Panc1 (cell line): ENCODE measurements around the gene WBP2. TPM values are rescaled to one million over a fixed set of nuclear protein-coding genes. Genes with fewer than 3 reads are reported as not detected.

ENCODE experiments used
- ATAC-seq: fragments of 200-7000 bp; cut with Tn5 transposase; 2 replicates; pipeline ENCODE4 v1.9.1; 2020; ENCODE audit warnings: mild to moderate bottlenecking, moderate library complexity
- BruUV-seq: library from RNA; stranded (reverse); fragments of 400-500 nt; replicated peaks from 2 replicates; lab custom pipeline; 2021; lab: Mats Ljungman, UMichigan
- CTCF ChIA-PET: fragments of 300-600 bp; sonication (Branson Sonifier 250); formaldehyde crosslinking; loops from one replicate; lab custom pipeline; 2022; ENCODE audit warnings: antibody characterized with exemption; lab: Charles Lee
- POLR2A ChIA-PET: fragments of 300-600 bp; sonication (Branson Sonifier 250); formaldehyde crosslinking; loops from one replicate; lab custom pipeline; 2022; ENCODE audit warnings: antibody characterized with exemption; lab: Charles Lee
- DNase-seq: peaks from one replicate; pipeline ENCODE4 v3.0.0-alpha.2; 2010; ENCODE audit warnings: low read depth, low spot score
- H3K27ac ChIP-seq: 2 replicates; pipeline ENCODE4 v1.5.1; 2011; ENCODE audit warnings: mild to moderate bottlenecking, low read length, inconsistent platforms
- H3K27me3 ChIP-seq: fragments of 200-500 bp; sonication (Bioruptor generic); 2 replicates; pipeline ENCODE4 v1.6.0; 2014; ENCODE audit warnings: low read length, inconsistent platforms; ENCODE audit not compliant: control insufficient read depth, insufficient read depth
- H3K36me3 ChIP-seq: fragments of 200-500 bp; sonication (Bioruptor generic); 2 replicates; pipeline ENCODE4 v1.5.1; 2014; ENCODE audit warnings: inconsistent platforms, mild to moderate bottlenecking, low read length, moderate library complexity; ENCODE audit not compliant: control insufficient read depth, insufficient read depth
- H3K4me1 ChIP-seq: 2 replicates; pipeline ENCODE4 v1.5.1; 2011; ENCODE audit warnings: inconsistent platforms, mild to moderate bottlenecking, low read length, moderate library complexity; ENCODE audit not compliant: control insufficient read depth, insufficient read depth
- H3K4me3 ChIP-seq, 2 experiments: 2 replicates each; pipeline ENCODE4 v1.5.1; 2011 to 2012; ENCODE audit warnings: low read depth in 2 of 2, low read length in 2 of 2, mild to moderate bottlenecking in 2 of 2, inconsistent platforms in 1 of 2, moderate library complexity in 1 of 2
- H3K9me3 ChIP-seq: fragments of 200-500 bp; sonication (Bioruptor generic); 2 replicates; pipeline ENCODE4 v1.5.1; 2014; ENCODE audit warnings: low read depth, mild to moderate bottlenecking, inconsistent platforms, low read length, moderate library complexity; ENCODE audit not compliant: control insufficient read depth, insufficient read depth
- CTCF ChIP-seq: fragments of 450-650 bp; IDR thresholded peaks from 2 replicates; pipeline ENCODE4 v1.5.1; 2017; ENCODE audit warnings: mild to moderate bottlenecking
- POLR2AphosphoS5 ChIP-seq: IDR thresholded peaks from 2 replicates; pipeline ENCODE4 v1.6.1; 2012; ENCODE audit warnings: mild to moderate bottlenecking, low read depth, low read length, moderate library complexity
- REST ChIP-seq, 2 experiments: IDR thresholded peaks; 2 replicates each; pipeline ENCODE4 v1.6.1; 2011 to 2012; ENCODE audit warnings: low read depth in 2 of 2, control low read depth in 1 of 2, low read length in 1 of 2, mild to moderate bottlenecking in 1 of 2, moderate library complexity in 1 of 2; ENCODE audit not compliant: insufficient read depth in 1 of 2
- SIN3A ChIP-seq: IDR thresholded peaks from 2 replicates; pipeline ENCODE4 v1.6.1; 2012; ENCODE audit warnings: low read depth, mild to moderate bottlenecking, low read length, moderate library complexity, borderline replicate concordance; ENCODE audit not compliant: insufficient read depth
- TCF7L2 ChIP-seq: IDR thresholded peaks from 2 replicates; pipeline ENCODE4 v1.6.1; 2011; ENCODE audit warnings: mild to moderate bottlenecking, low read depth, low read length, inconsistent platforms
- in situ Hi-C: cut with HindIII; loops from 2 replicates; pipeline ENCODE4 v1.10.0; 2016; ENCODE audit warnings: low sequenced_read_pairs, low pct_unique_long_range_greater_than_20kb
- intact Hi-C: fragments of 100-400 bp; cut with micrococcal nuclease; formaldehyde crosslinking; loops from one replicate; pipeline ENCODE4 v1.10.0; 2022; ENCODE audit not compliant: unreplicated experiment
- total RNA-seq: library from RNA; stranded (reverse); gene quantifications from one replicate; pipeline ENCODE4 v1.2.1, GENCODE V29; 2021; ENCODE audit not compliant: unreplicated experiment

The WBP2 gene
- total RNA-seq, 1 experiment from 2014 or later = 163 TPM

GRCh38 chr17:75901727-75902126, 46.6 kb upstream of the WBP2 start:
- Histone ChIP-seq H3K9me3 (no peaks in the 10 kb centered on the region), H3K27me3 (no peaks in the 10 kb centered on the region), H3K4me1 (peaks cover 19% of the 10 kb centered on the region), H3K27ac (no peak overlapping the region; the same call in 1 of the 2 replicates), H3K36me3 (peaks cover 12% of the 10 kb centered on the region), H3K4me3 (no peak overlapping the region)
- intact Hi-C loops = no loop called here
- ChIA-PET CTCF (no interaction called here), POLR2A (no interaction called here)
- TF ChIP-seq REST (IDR thresholded peaks at IDR 0.05; ENCODE audit: insufficient read depth in 1 of 2, low read depth in 2 of 2, low read length in 1 of 2) (no peak), TCF7L2 (no peak), POLR2AphosphoS5 (no peak), CTCF (no peak), SIN3A (no peak)
- no peak for DNase-seq
- in situ Hi-C loops = no loop called here
- no peak for ATAC-seq
- no TSS peak for BruUV-seq

- H3K36me3 ChIP-seq = peaks cover 12% of the 10 kb centered on the region
- intact Hi-C loops = no loop called here
- no peak overlapping the region; the same call in 1 of the 2 replicates for H3K27ac ChIP-seq
- ChIA-PET CTCF (interaction anchor here (0.7 kb wide), 1 partner anchor 109 kb away, joined by 6 read pairs; no protein-coding TSS in a partner anchor), POLR2A (no interaction called here)
- H3K27me3 ChIP-seq = no peaks in the 10 kb centered on the region
- in situ Hi-C loops = no loop called here
- H3K4me1 ChIP-seq = peaks cover 19% of the 10 kb centered on the region
- TF ChIP-seq REST (IDR thresholded peaks at IDR 0.05; ENCODE audit: insufficient read depth in 1 of 2, low read depth in 2 of 2, low read length in 1 of 2) (no peak), CTCF (no peak), SIN3A (no peak), POLR2AphosphoS5 (no peak), TCF7L2 (no peak)
- no peak overlapping the region for H3K4me3 ChIP-seq
- DNase-seq = no peak
- TSS peak; percentile 50 for BruUV-seq
- H3K9me3 ChIP-seq = no peaks in the 10 kb centered on the region
- ATAC-seq = no peak
Observed at GRCh38 chr17:75900691-75901533, 45.8 kb upstream of the WBP2 start.
